ENCODE data around the gene PIK3R5.
"Not testable (repeated sequence)": the region's sequence is repeated elsewhere in the genome, so short reads cannot be mapped to it uniquely, and the experiment has no call there.

PIK3R5 gene, protein sequence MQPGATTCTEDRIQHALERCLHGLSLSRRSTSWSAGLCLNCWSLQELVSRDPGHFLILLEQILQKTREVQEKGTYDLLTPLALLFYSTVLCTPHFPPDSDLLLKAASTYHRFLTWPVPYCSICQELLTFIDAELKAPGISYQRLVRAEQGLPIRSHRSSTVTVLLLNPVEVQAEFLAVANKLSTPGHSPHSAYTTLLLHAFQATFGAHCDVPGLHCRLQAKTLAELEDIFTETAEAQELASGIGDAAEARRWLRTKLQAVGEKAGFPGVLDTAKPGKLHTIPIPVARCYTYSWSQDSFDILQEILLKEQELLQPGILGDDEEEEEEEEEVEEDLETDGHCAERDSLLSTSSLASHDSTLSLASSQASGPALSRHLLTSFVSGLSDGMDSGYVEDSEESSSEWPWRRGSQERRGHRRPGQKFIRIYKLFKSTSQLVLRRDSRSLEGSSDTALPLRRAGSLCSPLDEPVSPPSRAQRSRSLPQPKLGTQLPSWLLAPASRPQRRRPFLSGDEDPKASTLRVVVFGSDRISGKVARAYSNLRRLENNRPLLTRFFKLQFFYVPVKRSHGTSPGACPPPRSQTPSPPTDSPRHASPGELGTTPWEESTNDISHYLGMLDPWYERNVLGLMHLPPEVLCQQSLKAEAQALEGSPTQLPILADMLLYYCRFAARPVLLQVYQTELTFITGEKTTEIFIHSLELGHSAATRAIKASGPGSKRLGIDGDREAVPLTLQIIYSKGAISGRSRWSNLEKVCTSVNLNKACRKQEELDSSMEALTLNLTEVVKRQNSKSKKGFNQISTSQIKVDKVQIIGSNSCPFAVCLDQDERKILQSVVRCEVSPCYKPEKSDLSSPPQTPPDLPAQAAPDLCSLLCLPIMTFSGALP

DNA sequence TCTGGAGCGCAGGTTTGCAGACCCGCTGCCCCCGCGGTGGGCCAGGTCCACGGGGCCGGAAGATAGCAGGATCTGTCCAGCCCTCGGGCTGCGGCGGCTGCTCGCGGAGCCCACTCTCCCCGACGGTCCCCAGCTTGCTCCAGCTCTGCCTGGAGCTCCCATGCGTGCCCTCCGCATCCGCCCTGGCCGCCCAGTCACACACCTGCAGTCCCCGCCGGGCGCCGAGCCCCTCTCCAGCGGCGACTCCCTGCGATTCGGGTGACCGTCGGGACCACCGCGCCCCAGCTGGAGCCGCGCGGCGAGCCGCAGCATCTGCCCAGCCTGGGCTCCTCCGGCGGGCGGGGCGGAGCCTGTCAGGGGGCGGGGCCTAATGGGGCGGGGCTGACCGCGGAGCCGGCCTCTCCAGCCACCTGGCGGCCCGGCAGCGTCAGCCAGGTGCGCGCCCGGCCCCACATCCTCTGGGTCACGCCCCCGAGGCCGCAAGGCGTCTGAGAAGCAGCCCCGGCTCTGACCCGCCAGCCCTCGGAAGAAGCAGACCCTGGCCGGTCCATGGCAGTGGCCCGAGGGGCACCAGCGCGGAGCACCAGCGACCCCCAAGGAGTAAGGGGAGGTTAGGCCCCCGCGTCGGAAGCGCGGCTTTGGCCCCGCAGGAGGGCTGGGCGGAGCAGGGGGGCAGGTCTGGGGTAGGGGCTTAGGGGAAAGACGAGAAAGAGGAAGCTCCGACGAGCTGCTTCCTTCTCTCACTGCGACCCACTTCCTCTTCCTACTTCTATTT, at the start of gene PIK3R5:
Gene PIK3R5 (minus strand): TSS at position 314 of the 775 bp plus-strand sequence. CDS start 54,213 bp downstream, outside the sequence.
- DNase-seq (ENCODE audit: low spot score) = peak; percentile 100

DNA sequence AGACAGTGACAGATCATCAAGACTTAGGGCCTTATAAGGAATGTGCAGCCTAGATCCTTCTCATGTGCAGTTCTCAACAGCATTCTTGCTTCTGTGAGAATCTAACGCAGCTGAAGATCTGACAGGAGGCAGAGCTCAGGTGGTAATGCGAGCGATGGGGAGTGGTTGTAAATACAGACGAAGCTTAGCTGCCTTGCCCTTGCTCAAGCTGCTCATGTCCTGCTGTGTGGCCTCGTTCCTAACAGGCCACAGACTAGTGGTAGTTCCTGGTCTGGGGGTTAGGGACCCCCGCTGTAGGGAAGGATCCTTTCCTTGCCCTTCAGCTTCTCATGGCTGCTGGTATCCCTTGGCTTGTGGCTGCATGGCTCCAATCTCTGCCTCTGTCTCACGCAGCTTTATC, 45.5 kb upstream of the PIK3R5 start:
- DNase-seq (ENCODE audit: low spot score) = no peak

DNA sequence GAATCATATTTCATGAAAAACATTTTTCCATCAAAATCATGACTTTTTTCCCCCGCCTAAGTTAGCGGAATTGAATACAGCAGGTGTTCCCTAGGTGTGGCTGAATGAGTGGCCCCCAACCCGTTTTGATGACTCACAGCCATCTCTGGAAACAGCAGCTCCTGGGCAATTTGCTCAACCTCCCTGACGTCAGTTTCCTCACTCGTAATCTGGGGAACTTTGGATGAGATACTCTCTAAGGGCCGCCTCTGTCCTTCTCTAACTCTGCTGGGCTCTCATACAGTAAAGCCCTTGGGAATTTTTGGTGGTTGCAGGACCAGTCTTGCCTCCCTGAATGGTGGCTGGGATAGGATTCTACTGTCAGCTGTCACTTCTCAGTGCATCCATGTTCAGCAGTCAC, 44.2 kb upstream of the PIK3R5 start:
- DNase-seq (ENCODE audit: low spot score) = no peak

DNA sequence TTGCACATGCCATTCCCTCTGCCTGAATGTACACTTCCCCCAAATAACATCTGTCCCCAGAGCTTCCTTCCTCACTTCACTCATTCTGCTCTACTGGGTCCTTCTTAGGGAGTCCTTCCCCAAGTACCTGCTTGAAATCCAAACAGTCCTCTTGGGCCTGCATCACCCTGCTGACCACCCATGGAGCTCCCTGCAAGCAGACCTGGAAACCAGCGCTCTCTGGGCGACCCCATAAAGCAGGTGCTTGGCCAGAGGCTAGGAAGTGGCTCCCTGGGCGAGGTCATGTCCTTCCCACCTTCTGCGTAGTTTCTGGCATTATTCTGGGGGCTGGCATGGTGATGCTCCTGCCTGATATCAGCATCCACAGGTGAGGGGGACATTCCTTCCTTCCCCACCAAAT, 43.6 kb upstream of the PIK3R5 start:
- no peak for DNase-seq (ENCODE audit: low spot score)

DNA sequence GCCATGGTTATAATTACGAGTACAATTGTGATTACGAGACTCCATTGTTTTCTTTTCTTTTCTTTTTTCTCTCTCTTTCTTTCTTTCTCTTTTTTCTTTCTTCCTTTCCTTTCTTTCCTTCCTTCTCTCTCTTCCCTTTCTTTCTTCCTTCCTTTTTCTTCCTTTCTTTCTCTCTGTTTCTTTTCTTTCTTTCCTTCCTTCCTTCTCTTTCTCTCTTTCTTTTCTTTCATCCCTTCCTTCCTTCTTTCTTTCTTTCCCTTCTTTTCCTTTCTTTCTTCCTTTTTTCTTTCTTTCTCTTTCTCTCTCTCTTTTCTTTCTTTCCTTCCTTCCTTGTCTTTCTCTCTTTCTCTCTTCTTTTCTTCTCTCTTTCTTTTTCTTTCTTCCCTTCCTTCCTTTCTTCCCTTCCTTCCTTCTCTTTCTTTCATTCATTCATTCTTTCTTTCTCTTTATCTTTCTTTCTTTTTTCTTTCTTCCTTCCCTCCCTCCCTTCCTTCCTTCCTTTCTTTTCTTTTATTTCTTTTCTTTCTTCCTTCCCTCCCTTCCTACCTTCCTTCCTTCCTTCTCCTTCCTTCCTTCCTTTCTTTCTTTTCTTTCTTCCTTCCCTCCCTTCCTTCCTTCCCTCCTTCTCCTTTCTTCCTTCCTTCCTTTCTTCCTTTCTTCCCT, 41.7 kb upstream of the PIK3R5 start:
- no peak for DNase-seq (ENCODE audit: low spot score)

DNA sequence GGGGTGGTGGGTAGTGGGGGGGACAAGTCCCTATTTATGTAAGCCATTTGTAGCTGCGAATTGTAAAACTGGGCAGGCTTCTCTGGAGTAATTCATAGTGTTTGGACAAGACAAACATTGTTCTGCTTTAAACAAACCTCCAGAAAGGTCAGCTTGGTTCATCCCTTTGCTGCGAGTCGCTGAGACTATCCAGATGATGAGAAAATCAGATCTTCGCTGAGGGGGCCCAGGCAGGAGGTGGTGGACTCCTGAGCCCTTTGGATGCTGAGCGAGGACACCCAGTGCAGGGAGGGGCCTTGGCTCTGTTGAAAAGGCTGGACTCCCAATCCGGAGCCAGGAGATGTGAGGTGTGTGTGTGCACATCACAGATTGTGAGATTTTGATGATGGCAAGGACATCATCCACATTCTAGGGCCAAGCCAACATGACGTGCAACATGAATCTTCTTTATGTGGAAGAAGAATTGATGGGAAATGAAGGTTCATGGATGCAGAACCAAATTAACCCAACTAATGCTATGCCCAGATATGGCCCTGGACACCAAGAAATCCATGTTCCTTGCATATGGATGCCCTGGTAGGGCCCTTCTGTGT, 40.8 kb upstream of the PIK3R5 start:
- DNase-seq (ENCODE audit: low spot score) = no peak

DNA sequence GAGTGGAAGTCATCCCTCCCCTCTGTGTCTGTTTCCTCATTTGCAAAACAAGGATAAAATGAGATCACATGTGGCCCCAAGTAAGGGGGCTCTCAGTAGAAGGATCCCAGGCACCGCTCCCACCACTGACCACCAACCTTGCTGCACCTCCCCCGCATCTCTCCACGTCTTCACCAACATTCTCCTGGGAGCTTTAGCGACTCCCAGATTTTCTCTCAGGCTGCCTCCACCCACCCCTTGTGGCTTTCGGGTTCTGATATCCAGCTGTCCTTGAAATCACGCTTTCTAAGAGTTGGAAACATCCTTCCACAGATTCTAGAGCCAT, 39.4 kb upstream of the PIK3R5 start:
- no peak for DNase-seq (ENCODE audit: low spot score)

DNA sequence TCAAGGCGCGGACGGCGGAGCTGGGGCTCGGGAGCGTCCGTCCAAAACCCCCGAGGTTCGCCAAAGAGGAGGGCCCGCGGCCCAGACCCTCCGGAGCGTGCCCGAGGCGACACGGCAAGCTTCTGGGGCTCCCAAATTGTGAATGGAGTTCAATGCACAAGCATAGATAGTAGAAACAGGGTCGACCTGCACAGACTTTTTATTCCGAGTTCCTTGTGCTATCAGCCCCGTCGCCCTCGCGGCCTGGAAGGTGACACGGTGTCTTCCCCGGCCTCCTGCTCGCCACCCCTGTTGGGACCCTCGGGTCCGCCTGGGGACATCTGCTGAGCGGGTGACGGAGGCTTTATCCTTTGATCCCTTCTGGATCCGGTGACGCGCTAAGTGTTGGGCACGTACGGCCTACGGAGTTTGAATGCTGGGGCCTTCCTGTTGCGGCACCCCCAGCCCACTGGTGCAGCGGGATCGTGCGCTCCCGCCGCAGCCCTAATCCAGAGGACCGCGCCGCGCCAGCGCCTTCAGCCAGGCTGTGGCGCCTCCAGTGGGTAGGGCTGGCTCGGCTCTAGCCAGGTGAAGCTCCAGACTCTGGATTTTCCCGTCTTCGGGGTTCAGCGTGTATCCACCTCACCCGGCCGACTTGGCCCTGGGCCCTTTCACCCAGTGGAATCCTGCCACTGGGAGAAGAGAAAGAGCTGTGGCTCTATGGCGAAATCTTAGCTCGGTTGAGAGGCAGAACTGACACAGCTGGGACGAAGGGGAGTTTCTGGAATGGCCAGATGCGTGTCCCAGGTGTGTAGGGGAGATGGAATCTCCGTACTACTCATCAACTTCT, 38.8 kb upstream of the PIK3R5 start:
- DNase-seq (ENCODE audit: low spot score) = peak; percentile 75

DNA sequence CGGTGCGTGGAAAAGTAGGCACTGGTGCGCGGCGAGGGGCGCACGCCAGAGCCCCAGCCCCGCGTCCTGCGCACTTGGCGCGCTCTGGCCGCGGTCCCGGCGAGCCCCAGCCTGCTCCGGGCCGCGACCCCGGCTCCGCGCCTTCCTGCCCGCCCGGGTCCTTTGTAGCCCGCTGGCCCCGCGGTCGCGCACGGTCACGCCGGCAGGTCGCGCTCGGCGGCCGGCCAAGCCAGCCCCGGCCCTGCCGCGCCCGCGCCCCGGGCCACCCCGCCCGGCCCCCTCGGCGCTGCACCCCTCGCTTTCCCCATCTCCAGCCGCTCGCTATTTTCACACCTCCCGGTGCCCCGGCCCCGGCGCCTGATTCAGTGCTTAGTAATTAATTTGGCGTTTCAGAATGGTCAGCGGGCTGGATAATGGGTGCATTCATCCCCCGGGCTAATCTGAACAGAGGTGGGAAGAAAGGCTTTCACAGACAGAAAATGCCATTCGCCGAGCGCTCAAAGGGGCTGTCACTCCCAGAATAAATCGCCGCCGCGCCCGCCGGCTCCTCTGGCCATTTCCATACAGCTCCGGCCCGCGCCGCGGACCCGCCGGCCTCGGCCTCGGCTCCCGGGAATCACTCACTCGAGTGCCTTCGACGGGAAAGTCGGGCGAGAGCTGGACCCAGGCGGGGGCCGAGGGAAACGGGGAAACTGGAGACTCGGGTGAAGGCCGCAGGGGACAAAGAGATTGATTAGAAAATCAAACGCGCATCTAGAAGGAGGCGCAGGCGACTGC, 38.0 kb upstream of the PIK3R5 start:
- peak; percentile 64 for DNase-seq (ENCODE audit: low spot score)

DNA sequence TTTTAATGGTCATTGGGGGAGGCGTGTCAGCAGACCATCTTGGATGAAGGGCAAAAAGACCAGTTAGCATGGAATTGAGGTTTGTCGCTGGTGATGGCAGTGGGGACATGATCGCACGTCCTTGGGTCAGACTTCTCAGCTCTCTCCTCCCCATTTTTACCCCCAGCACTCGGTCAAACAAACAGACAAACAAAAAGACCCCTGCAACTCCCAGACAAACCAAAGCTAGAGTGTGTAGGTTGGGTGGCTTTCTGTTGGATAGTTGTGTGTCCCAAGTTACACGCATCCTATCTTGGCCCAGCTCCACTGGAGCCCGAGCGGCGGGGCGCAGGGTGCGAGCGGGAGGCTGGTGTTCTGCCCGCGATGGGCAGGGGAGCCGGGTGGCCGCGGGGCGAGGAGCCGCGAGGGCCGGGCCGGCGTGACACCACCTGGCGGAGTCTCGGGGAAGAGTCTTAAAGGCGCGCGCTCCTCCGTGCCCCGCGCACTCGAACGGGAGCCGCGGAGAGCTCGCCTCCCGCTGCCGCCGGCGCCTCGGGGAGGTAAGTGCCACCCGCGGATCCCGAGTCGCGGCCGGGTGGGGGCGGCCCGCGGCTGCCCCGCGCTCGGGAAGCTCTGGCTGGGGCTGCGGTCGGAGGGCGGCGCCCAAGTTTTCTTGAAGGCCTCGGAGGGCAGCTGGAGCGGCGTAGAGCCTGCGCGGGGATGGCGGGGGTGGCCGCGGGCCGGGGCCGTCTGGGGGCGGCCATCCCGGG, 37.3 kb upstream of the PIK3R5 start:
- DNase-seq (ENCODE audit: low spot score) = peak; percentile 81

DNA sequence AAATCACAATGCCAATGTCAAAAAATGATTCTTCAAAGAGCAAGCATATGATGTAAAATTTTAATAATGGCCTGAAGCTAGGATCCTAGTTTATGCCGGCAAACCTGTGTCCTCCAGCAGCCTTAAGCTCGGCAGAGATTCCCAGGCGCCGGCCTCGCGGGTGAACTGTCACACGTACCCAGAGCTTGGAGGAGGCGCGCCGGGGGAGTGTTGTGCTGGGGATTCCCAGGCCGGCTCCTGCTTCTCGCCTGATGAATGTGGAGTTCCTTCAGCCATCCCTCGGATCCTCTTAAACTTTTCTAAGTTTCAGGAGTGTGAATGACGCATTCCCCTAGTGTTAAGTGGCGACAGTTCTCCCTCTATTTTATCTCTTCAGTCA, 36.7 kb upstream of the PIK3R5 start:
- no peak for DNase-seq (ENCODE audit: low spot score)

DNA sequence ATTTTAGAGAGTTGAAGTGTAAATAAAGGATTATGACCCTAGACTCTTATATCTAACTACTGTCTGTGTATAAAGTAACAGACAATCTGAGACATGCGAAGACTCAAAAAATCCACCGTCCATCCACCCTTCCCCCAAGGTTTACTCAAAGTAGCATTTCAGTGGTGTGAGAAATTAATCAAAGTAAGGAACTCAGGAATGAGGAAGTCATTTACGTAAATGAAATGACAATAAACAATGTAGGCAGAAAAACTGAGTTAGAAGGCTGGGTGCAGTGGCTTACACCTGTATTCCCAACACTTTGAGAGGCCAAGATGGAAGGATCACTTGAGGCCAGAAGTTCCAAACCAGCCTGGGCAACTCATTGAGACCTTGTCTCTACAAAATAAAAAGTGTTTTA, 36.1 kb upstream of the PIK3R5 start:
- no peak for DNase-seq (ENCODE audit: low spot score)

DNA sequence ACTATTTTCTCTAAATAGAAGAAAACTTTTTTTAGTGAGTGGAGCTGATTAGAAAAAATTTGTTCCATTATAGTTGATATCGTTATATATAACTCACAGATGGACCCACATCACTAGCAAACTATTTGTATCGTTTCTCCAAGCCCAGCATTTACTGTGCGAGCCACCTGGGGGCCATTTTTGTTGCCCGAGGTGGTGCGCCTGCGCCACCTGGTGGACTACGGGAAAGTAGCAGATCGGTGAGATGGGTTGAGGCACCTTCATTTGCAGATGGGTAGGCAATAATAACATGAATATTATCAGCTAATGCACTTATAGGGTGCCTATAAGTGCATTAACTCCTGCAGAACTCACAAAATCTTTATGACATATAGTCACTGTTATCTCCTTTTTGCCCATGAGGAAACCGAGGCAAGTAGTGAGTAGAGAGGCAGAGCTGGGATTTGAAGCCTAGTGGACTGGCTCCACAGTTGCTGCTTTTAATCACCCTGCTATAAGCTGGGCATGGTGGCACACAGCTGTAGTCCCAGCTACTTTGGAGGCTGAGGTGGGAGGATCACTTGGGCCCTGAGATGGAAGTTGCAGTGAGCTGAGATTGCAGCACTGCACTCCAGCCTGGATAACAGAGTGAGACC, 32.6 kb upstream of the PIK3R5 start:
- DNase-seq (ENCODE audit: low spot score) = peak; percentile 83

DNA sequence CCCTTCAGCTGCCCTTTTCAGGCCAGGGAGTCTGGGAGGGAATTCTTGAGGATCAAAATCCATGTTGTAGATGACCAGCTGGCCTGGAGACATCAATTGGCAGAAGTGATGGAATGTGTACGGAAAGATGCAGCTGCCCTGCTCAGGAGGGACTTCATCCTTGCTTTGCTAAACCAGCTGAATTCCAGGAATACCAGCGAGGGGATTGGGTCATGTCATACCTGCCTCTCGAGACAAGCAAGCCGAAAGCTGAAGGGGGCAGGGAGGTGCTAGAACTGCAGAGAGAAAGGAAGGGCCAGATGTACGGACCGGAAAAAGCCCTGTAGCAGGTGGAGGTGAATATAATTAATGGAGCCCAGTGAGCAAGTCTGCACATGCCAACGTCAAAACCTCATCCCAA, 30.2 kb upstream of the PIK3R5 start:
- DNase-seq (ENCODE audit: low spot score) = no peak

DNA sequence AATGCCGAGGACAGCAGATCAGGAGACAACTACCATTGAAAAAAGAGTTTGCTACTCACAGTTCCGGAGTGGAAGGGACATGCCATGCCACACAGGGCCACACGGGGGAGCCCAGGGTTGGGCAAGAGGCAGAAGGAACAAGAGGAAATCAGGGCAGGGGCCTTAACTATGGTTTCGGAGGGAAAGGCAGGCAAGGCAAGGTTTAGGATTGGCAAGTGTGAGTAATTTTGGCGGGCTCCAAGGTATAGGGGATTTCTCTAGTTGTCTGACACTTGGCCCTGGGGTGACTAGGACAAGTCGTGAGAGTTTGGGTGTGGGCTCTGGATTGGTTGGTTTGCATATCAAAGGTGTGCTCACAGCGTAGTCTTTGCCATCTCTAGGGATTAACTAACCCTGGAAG, 28.8 kb upstream of the PIK3R5 start:
- DNase-seq (ENCODE audit: low spot score) = peak; percentile 62

DNA sequence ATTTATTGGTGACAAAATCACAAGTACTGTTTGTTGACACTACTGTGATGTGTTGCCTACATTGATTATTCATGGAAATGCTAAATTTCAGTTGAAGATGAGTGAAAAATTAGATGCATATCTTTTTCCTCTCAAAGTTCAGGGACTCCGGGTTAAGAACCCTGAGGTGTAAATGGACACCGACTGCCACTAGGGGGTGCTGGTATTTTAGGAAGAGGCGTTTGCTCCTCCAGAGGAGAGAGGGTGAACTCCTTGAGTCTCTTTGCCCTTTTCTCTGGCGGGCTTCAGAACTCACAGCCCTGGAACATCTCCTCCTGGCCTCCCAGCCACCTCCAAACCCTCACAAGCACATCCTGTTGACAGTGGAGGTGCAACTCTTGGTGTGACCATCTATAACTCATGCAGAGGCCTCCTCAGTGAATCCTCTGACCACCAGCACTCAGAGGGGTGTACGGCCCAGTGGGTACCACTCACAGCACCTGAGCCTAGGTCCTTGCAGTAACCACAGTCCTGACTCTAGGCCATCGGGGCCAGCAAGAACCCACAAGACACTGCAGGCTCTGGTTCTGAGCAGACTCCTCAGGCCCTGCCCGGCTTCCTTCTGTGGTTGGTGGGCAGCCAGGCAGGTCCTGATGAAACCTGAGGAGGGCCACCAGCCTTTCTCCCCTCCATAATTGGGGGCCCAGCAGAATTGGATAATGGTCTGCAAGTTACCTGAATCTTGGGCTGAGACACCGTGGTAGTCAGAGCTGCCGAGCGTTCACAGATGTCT, 26.2 kb upstream of the PIK3R5 start:
- peak; percentile 80 for DNase-seq (ENCODE audit: low spot score)

DNA sequence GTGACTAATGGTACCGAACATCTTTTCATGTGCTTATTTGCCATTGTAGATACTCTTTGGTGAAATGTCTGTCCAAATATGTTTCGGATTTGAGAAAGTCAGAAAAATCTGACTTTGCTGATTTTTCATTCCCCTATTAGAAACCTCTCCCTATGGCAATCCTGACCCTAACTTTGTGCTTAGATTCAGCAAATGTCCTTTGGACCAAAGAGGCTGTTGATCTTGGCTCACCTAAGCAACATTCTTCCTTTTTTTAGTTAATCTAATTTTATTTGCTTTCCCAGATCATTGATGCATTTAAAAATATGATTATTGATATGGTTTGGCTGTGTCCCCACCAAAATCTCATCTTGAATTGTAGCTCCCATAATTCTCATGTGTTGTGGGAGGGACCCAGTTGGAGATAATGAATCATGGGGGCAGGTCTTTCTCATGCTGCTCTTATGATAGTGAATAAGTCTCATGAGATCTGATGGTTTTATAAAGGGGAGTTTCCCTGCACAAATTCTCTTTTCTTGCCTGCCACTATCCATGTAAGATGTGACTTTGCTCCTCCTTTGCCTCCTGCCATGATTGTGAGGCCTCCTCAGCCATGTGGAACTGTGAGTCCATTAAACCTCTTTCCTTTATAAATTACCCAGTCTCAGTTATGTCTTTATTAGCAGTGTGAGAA, 22.9 kb upstream of the PIK3R5 start:
- not testable (repeated sequence) for DNase-seq (ENCODE audit: low spot score)
